ENCODE data around the gene SCTR. TPM values are rescaled to one million over a fixed set of nuclear protein-coding genes. Genes with fewer than 3 reads are reported as not detected.

Gene SCTR
- total RNA-seq, 2 donors from 2014 or later: not detected

DNA sequence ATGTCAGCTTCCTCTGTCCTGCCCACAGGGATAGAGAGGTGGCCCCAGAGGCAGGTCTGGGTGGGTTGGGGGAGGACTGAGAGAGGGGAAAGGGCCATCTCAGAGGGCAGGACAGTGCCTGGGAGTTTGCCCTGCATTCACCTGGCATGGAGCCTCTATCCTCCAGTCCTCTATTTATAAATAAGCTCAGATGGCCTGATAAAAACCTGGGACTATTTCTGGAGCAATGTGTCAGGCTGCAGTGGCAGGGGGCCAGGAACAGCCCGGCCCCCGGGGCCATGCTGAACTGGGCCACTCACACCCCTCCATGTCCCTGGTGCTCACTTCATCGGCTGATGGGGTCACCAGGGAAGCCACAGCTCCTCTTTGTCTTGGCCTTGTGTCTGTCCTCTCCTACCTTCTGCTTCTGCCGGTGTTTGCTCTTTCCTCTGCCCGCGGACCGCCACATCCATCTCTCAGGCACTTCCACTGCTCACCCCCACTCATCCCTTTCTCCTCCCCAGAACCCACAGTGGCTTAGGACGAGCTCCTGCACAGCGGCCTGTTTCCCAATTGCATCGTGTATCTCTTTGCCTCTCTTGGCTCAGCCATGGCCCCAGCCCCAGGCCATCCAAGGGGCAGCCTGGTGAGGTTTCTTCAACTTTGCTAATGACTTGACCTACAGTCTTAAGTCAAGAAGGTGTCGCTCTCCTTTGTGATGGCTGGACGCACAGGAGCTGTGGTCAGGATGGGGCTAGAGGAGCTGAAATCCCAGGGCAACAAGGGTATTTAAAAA lies 38.8 kb downstream of the SCTR start:
- no peak for DNase-seq (ENCODE audit: low spot score)
- peaks cover 38 to 80% of the 10 kb centered on the region in 2 donors for H3K4me1 ChIP-seq (ENCODE audit: control insufficient read depth in 1 of 2, low read depth in 2 of 2)
- TF ChIP-seq, protein P1, sequence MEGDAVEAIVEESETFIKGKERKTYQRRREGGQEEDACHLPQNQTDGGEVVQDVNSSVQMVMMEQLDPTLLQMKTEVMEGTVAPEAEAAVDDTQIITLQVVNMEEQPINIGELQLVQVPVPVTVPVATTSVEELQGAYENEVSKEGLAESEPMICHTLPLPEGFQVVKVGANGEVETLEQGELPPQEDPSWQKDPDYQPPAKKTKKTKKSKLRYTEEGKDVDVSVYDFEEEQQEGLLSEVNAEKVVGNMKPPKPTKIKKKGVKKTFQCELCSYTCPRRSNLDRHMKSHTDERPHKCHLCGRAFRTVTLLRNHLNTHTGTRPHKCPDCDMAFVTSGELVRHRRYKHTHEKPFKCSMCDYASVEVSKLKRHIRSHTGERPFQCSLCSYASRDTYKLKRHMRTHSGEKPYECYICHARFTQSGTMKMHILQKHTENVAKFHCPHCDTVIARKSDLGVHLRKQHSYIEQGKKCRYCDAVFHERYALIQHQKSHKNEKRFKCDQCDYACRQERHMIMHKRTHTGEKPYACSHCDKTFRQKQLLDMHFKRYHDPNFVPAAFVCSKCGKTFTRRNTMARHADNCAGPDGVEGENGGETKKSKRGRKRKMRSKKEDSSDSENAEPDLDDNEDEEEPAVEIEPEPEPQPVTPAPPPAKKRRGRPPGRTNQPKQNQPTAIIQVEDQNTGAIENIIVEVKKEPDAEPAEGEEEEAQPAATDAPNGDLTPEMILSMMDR (IDR thresholded peaks at IDR 0.05): no peak
- no peaks in the 10 kb centered on the region for H3K9me3 ChIP-seq
- no peak overlapping the region for H3K4me3 ChIP-seq
- peak overlapping the region; percentile 91 to 93 for H3K27ac ChIP-seq
- H3K27me3 ChIP-seq (replicated peaks; ENCODE audit: insufficient read depth): no peaks in the 10 kb centered on the region
- no peaks in the 10 kb centered on the region for H3K36me3 ChIP-seq
- ATAC-seq (ENCODE audit: insufficient number of reproducible peaks, low FRiP score, low read depth): no peak

DNA sequence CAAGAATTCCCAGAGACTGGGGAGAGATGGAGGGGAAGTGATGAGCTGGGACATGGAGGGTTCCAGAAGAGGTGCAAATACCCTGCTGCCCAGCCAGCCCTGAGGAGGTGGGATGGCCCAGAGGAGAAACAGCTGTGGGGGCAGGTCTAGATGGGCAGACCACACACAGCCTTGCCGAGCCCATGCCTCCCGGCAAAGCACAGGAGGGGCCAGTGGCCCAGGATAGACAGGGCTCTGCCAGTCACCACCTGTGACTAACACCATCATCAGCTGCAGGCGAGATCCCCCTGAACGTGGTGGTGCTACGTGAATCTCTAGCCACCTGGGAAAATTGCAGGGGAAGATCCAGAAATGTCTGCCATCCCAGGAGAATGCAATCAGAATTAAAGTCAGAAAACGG lies 39.4 kb downstream of the SCTR start:
- Histone ChIP-seq H3K27ac (peak overlapping the region; percentile 91 to 93), H3K36me3 (no peaks in the 10 kb centered on the region), H3K9me3 (no peaks in the 10 kb centered on the region), H3K27me3 (replicated peaks; ENCODE audit: insufficient read depth) (no peaks in the 10 kb centered on the region), H3K4me3 (no peak overlapping the region), H3K4me1 (ENCODE audit: control insufficient read depth in 1 of 2, low read depth in 2 of 2) (peaks cover 38 to 81% of the 10 kb centered on the region in 2 donors)
- ATAC-seq (ENCODE audit: insufficient number of reproducible peaks, low FRiP score, low read depth) (no peak), DNase-seq (ENCODE audit: low spot score) (no peak)
- TF ChIP-seq, protein P1 (IDR thresholded peaks at IDR 0.05): no peak

DNA sequence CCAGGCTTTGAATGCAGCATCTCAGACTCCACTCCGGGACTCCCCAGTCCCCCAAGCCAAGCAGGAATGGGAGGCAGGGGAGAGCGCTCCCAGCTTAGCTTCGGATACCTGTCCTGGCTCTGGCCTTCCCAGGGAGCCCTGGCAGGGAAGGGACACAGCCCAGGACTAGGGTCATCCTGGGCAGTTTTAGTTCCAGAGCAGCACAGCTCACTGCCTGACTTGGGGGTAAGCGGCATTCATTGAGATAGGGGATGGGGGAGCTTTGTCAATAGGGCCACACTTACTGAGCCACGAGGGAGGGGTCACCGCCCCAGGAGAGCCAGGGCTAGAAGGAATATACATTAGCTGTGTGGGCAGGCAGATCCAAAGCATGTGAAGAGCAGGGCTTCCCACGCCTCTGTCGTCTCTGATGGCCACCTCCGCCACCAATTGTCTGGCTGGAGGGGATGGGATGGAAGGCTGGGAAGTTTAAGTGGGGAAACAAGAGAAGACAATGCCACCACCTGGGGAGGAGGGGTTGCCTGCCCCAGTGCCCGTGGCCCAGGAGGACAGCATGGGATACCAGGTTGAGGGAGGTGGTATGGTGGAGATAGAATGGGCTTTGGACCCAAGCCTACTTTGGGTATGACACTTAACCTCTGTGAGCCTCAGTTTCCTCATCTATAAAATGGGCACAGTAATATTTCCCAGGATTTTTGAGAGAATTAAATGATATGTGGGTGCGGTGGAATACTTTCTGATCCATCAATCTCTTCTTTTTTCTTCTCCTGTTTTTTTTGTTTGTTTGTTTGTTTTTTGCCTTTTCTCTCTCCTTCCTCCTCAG lies 40.2 kb downstream of the SCTR start:
- TF ChIP-seq, protein P1 (IDR thresholded peaks at IDR 0.05): no peak
- Histone ChIP-seq H3K9me3 (no peaks in the 10 kb centered on the region), H3K27me3 (replicated peaks; ENCODE audit: insufficient read depth) (no peaks in the 10 kb centered on the region), H3K4me1 (ENCODE audit: control insufficient read depth in 1 of 2, low read depth in 2 of 2) (peaks cover 38 to 81% of the 10 kb centered on the region in 2 donors), H3K36me3 (no peaks in the 10 kb centered on the region), H3K4me3 (no peak overlapping the region), H3K27ac (peak overlapping the region; percentile 91 to 93)
- ATAC-seq (ENCODE audit: insufficient number of reproducible peaks, low FRiP score, low read depth) (no peak), DNase-seq (ENCODE audit: low spot score) (no peak)

DNA sequence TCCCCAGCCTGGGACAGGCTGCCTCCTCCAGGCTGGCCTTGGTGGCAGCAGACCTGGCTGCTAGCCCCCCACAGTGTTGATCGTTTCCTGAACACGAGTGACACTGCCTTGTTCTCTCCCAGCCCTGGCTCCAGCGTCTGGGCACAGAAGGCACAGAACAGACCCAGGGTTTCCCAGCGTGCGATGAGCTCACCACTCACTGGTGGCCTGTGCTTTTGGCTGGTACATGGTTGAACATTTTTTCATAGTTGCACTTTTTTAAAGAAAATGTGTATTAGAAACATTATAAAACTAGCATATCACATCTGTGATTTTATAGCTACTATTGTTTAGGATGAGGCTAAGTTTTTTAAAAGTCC lies 40.9 kb downstream of the SCTR start:
- peak; percentile 56 for DNase-seq (ENCODE audit: low spot score)
- Histone ChIP-seq H3K4me1 (ENCODE audit: control insufficient read depth in 1 of 2, low read depth in 2 of 2) (peaks cover 38 to 79% of the 10 kb centered on the region in 2 donors), H3K9me3 (no peaks in the 10 kb centered on the region), H3K4me3 (peak overlapping the region; percentile 34), H3K27ac (peak overlapping the region; percentile 91 to 93), H3K27me3 (replicated peaks; ENCODE audit: insufficient read depth) (no peaks in the 10 kb centered on the region), H3K36me3 (no peaks in the 10 kb centered on the region)
- TF ChIP-seq, protein P1 (IDR thresholded peaks at IDR 0.05): no peak
- peak; percentile 64 for ATAC-seq (ENCODE audit: insufficient number of reproducible peaks, low FRiP score, low read depth)

Data from thoracic aorta (tissue), 2 donors.